ENCODE measurements around the gene CCDC88C. TPM values are rescaled to one million over a fixed set of nuclear protein-coding genes. Genes with fewer than 3 reads are reported as not detected.

CCDC88C gene
- total RNA-seq, 6 experiments from 2014 or later = 0.09 to 0.61 (median 0.19) TPM; not detected in 3

GRCh38 chr14:91396013-91396660 is 21.5 kb downstream of the CCDC88C start:
- TF ChIP-seq CTCF (IDR thresholded peaks at IDR 0.05) = no peak
- Mint-ChIP-seq H3K9me3 (no peaks in the 10 kb centered on the region), H3K4me1 (ENCODE audit: low read depth) (peaks cover 7% of the 10 kb centered on the region; the same call in 1 of the 2 replicates), H3K4me3 (peak overlapping the region; percentile 34), H3K36me3 (ENCODE audit: low read depth) (no peaks in the 10 kb centered on the region), H3K27ac (no peak overlapping the region), H3K27me3 (ENCODE audit: insufficient read depth) (peaks cover 64% of the 10 kb centered on the region)
- DNase-seq = no peak

- H3K27ac Mint-ChIP-seq = no peak overlapping the region
- DNase-seq = no peak
- TF ChIP-seq CTCF (IDR thresholded peaks at IDR 0.05) = no peak
- no peak overlapping the region for H3K4me3 Mint-ChIP-seq
- peaks cover 65% of the 10 kb centered on the region for H3K27me3 Mint-ChIP-seq (ENCODE audit: insufficient read depth)
- H3K4me1 Mint-ChIP-seq (ENCODE audit: low read depth) = peaks cover 7% of the 10 kb centered on the region; the same call in 1 of the 2 replicates
- H3K36me3 Mint-ChIP-seq (ENCODE audit: low read depth) = no peaks in the 10 kb centered on the region
- H3K9me3 Mint-ChIP-seq = no peaks in the 10 kb centered on the region
These were observed 22.2 kb downstream of the CCDC88C start for GRCh38 chr14:91395466-91395865.

- H3K27ac Mint-ChIP-seq = no peak overlapping the region
- no peak overlapping the region for H3K4me3 Mint-ChIP-seq
- H3K9me3 Mint-ChIP-seq = no peaks in the 10 kb centered on the region
- no peaks in the 10 kb centered on the region for H3K36me3 Mint-ChIP-seq (ENCODE audit: low read depth)
- DNase-seq = no peak
- TF ChIP-seq CTCF (IDR thresholded peaks at IDR 0.05) = no peak
- H3K4me1 Mint-ChIP-seq (ENCODE audit: low read depth) = peaks cover 7% of the 10 kb centered on the region; the same call in 1 of the 2 replicates
- peaks cover 66% of the 10 kb centered on the region for H3K27me3 Mint-ChIP-seq (ENCODE audit: insufficient read depth)
These were observed 23.2 kb downstream of the CCDC88C start for GRCh38 chr14:91394105-91395081.

GRCh38 chr14:91392623-91393303 is 24.9 kb downstream of the CCDC88C start:
- peaks cover 53% of the 10 kb centered on the region for H3K27me3 Mint-ChIP-seq (ENCODE audit: insufficient read depth)
- no peaks in the 10 kb centered on the region for H3K9me3 Mint-ChIP-seq
- no peak overlapping the region for H3K27ac Mint-ChIP-seq
- H3K4me3 Mint-ChIP-seq = no peak overlapping the region
- DNase-seq = no peak
- TF ChIP-seq CTCF (IDR thresholded peaks at IDR 0.05) = no peak
- peaks cover 15% of the 10 kb centered on the region for H3K4me1 Mint-ChIP-seq (ENCODE audit: low read depth)
- H3K36me3 Mint-ChIP-seq (ENCODE audit: low read depth) = no peaks in the 10 kb centered on the region

- no peak for TF ChIP-seq CTCF (IDR thresholded peaks at IDR 0.05)
- Mint-ChIP-seq H3K9me3 (no peaks in the 10 kb centered on the region), H3K27me3 (ENCODE audit: insufficient read depth) (peaks cover 42% of the 10 kb centered on the region), H3K36me3 (ENCODE audit: low read depth) (no peaks in the 10 kb centered on the region), H3K4me3 (no peak overlapping the region), H3K27ac (no peak overlapping the region), H3K4me1 (ENCODE audit: low read depth) (peaks cover 8% of the 10 kb centered on the region; the same call in 1 of the 2 replicates)
- no peak for DNase-seq
These were observed 27.3 kb downstream of the CCDC88C start for GRCh38 chr14:91390165-91390778.

Measured in HFFc6 (cell line).